CD14-positive monocyte (primary cell): ENCODE data around the gene FNIP2. TPM values are rescaled to one million over a fixed set of nuclear protein-coding genes. Genes with fewer than 3 reads are reported as not detected.

Experiments
- DNase-seq, 3 donors: peaks; one replicate each; pipeline ENCODE4 v3.0.0-alpha.2; 2011 to 2022
- H2AFZ ChIP-seq: 2 replicates; pipeline ENCODE4 v1.6.0; 2012; ENCODE audit warnings: mild to moderate bottlenecking, low read depth, low read length, inconsistent platforms; ENCODE audit not compliant: insufficient read depth, poor library complexity, severe bottlenecking
- H3K27ac ChIP-seq, 2 donors: 1 replicate in 1 of 2; 2 replicates in 1 of 2; pipeline ENCODE4 v1.5.1; 2012 to 2013; ENCODE audit warnings: low read length in 2 of 2, control low read depth in 1 of 2, inconsistent platforms in 1 of 2, low read depth in 1 of 2, mild to moderate bottlenecking in 1 of 2
- H3K27me3 ChIP-seq, 2 donors: one replicate each; pipeline versions ENCODE4 v1.6.0 to v1.6.1; 2011 to 2013; ENCODE audit warnings: low read length in 2 of 2; ENCODE audit not compliant: control insufficient read depth in 2 of 2, insufficient read depth in 2 of 2
- H3K36me3 ChIP-seq, 2 donors: replicated peaks in 1 of 2; 1 replicate in 1 of 2; 2 replicates in 1 of 2; pipeline versions ENCODE4 v1.5.1 to v1.6.1; 2012 to 2013; ENCODE audit warnings: low read length in 2 of 2, control low read depth in 1 of 2, inconsistent platforms in 1 of 2, mild to moderate bottlenecking in 1 of 2; ENCODE audit not compliant: insufficient read depth in 2 of 2, control insufficient read depth in 1 of 2
- H3K4me1 ChIP-seq, 2 donors: 1 replicate in 1 of 2; 2 replicates in 1 of 2; pipeline versions ENCODE4 v1.5.1 to v1.6.1; 2012 to 2013; ENCODE audit warnings: low read length in 2 of 2, control low read depth in 1 of 2, inconsistent platforms in 1 of 2, mild to moderate bottlenecking in 1 of 2, moderate library complexity in 1 of 2; ENCODE audit not compliant: insufficient read depth in 2 of 2, control insufficient read depth in 1 of 2
- H3K4me2 ChIP-seq: replicated peaks from 2 replicates; pipeline ENCODE3; 2012; ENCODE audit warnings: low read length, moderate library complexity, mild to moderate bottlenecking; ENCODE audit not compliant: poor library complexity, severe bottlenecking; ENCODE audit errors: extremely low read depth
- H3K4me3 ChIP-seq, 3 experiments: fragments of 200-600 bp in 1 of 3; sonication (generic) in 1 of 3; replicated peaks in 1 of 3; 1 replicate in 2 of 3; 2 replicates in 1 of 3; pipeline ENCODE4 v1.5.1; 2011 to 2013; ENCODE audit warnings: low read length in 3 of 3, mild to moderate bottlenecking in 3 of 3, control low read depth in 2 of 3, low read depth in 2 of 3, inconsistent platforms in 1 of 3, moderate library complexity in 1 of 3
- H3K79me2 ChIP-seq: 2 replicates; pipeline ENCODE4 v1.6.0; 2012; ENCODE audit warnings: mild to moderate bottlenecking, control low read depth, inconsistent platforms, low read length, moderate library complexity; ENCODE audit not compliant: insufficient read depth
- H3K9ac ChIP-seq: 2 replicates; pipeline ENCODE4 v1.6.0; 2017; ENCODE audit warnings: low read length, mild to moderate bottlenecking; ENCODE audit not compliant: insufficient read depth, poor library complexity, severe bottlenecking
- H3K9me3 ChIP-seq, 2 donors: replicated peaks in 1 of 2; 1 replicate in 1 of 2; 2 replicates in 1 of 2; pipeline versions ENCODE4 v1.5.1 to v1.6.1; 2012 to 2013; ENCODE audit warnings: low read length in 2 of 2, control low read depth in 1 of 2; ENCODE audit not compliant: control insufficient read depth in 1 of 2, insufficient read depth in 1 of 2
- H4K20me1 ChIP-seq: 2 replicates; pipeline ENCODE4 v1.6.0; 2012; ENCODE audit warnings: mild to moderate bottlenecking, low read length, control low read depth, moderate library complexity; ENCODE audit not compliant: insufficient read depth
- H3K27ac Mint-ChIP-seq, 7 donors: one replicate each; pipeline ENCODE4 v1.8.0; 2020; ENCODE audit warnings: mild to moderate bottlenecking in 7 of 7, mixed read lengths in 7 of 7, moderate library complexity in 6 of 7, inconsistent platforms in 2 of 7
- H3K27me3 Mint-ChIP-seq, 3 donors: one replicate each; pipeline ENCODE4 v1.8.0; 2021 to 2022; ENCODE audit warnings: low read depth in 3 of 3, mild to moderate bottlenecking in 3 of 3, mixed read lengths in 3 of 3, moderate library complexity in 3 of 3, inconsistent platforms in 1 of 3
- H3K36me3 Mint-ChIP-seq, 2 donors: one replicate each; pipeline ENCODE4 v1.8.0; 2020; ENCODE audit warnings: mixed read lengths in 2 of 2, inconsistent platforms in 1 of 2, mild to moderate bottlenecking in 1 of 2
- H3K4me1 Mint-ChIP-seq: one replicate; pipeline ENCODE4 v1.8.0; 2020; ENCODE audit warnings: mild to moderate bottlenecking, mixed read lengths
- H3K4me3 Mint-ChIP-seq, 2 donors: one replicate each; pipeline ENCODE4 v1.8.0; 2020; ENCODE audit warnings: mild to moderate bottlenecking in 2 of 2, mixed read lengths in 2 of 2, moderate library complexity in 1 of 2
- H3K9me3 Mint-ChIP-seq, 7 donors: one replicate each; pipeline ENCODE4 v1.8.0; 2020 to 2022; ENCODE audit warnings: mixed read lengths in 7 of 7, mild to moderate bottlenecking in 6 of 7, moderate library complexity in 6 of 7, inconsistent platforms in 2 of 7
- WGBS: methylation state at CpG from one replicate; pipeline ENCODE4 v1.1.5; 2013; ENCODE audit warnings: missing lambda C conversion rate; ENCODE audit not compliant: insufficient coverage; 5-methylcytosine and 5-hydroxymethylcytosine counted together
- intact Hi-C, 2 donors: fragments of 100-400 bp; cut with micrococcal nuclease; formaldehyde crosslinking; loops; one replicate each; pipeline versions ENCODE4 v1.15.0 to v1.15.1; 2023
- polyA plus RNA-seq, 3 donors: library from polyadenylated mRNA; depleted of rRNA in 1 of 3; unstranded in 2 of 3; stranded (reverse) in 1 of 3; fragments of 300-500 nt in 2 of 3; fragments of >200 nt in 1 of 3; fragmentation: Illumina TruSeq in 2 of 3; gene quantifications; 1 replicate in 2 of 3; 2 replicates in 1 of 3; pipeline ENCODE4 v1.2.3, GENCODE V29; 2012 to 2021
- TF ChIP-seq, protein P1 (sequence below): fragments of 200-600 bp; IDR thresholded peaks from one replicate; pipeline ENCODE4 v1.8.0; 2022; ENCODE audit warnings: antibody characterized with exemption, mild to moderate bottlenecking

The FNIP2 gene
- polyA plus RNA-seq, 3 donors, result 3.5 to 7.7 (median 5.7) TPM

DNA sequence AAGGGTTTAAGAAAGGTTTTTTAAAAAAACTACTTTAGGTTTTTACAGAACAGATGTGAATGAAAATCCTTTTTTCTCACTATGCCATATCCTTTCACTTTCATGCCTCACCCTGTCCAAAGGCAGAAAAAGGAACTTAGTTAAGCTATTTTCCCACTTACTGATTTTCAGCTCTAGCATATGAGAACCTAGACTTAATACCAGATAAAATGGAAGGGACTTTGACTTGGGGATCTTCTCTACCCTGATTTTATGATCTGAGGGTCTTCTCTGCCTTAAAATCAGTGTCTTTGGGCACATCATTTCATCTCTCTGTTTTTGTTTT lies 42.4 kb downstream of the FNIP2 start:
- Histone ChIP-seq H3K27me3 (no peaks in the 10 kb centered on the region), H3K27ac (peak overlapping the region; percentile 95 to 98), H3K79me2 (peaks cover 78% of the 10 kb centered on the region), H3K4me2 (peak overlapping the region; percentile 67), H3K4me1 (peaks cover 79 to 86% of the 10 kb centered on the region in 2 donors), H3K4me3 (peak overlapping the region in 2 of 3 experiments; percentile 9 to 53), H3K9me3 (no peaks in the 10 kb centered on the region), H2AFZ (no peak overlapping the region), H3K9ac (peak overlapping the region; percentile 75), H3K36me3 (no peaks in the 10 kb centered on the region), H4K20me1 (no peaks in the 10 kb centered on the region)
- Mint-ChIP-seq H3K36me3 (peaks cover 6 to 12% of the 10 kb centered on the region in 2 donors), H3K4me1 (peaks cover 77% of the 10 kb centered on the region), H3K27me3 (peaks cover 0 to 3% (median 0%) of the 10 kb centered on the region in 3 donors), H3K9me3 (no peaks in the 10 kb centered on the region), H3K4me3 (peak overlapping the region in 1 of 2 donors; percentile 35), H3K27ac (peak overlapping the region; percentile 96 to 99 (median 99))
- DNase-seq, result peak; percentile 52 to 70 (median 63)
- TF ChIP-seq, protein P1, sequence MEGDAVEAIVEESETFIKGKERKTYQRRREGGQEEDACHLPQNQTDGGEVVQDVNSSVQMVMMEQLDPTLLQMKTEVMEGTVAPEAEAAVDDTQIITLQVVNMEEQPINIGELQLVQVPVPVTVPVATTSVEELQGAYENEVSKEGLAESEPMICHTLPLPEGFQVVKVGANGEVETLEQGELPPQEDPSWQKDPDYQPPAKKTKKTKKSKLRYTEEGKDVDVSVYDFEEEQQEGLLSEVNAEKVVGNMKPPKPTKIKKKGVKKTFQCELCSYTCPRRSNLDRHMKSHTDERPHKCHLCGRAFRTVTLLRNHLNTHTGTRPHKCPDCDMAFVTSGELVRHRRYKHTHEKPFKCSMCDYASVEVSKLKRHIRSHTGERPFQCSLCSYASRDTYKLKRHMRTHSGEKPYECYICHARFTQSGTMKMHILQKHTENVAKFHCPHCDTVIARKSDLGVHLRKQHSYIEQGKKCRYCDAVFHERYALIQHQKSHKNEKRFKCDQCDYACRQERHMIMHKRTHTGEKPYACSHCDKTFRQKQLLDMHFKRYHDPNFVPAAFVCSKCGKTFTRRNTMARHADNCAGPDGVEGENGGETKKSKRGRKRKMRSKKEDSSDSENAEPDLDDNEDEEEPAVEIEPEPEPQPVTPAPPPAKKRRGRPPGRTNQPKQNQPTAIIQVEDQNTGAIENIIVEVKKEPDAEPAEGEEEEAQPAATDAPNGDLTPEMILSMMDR, result no peak
- intact Hi-C loops, result loop anchor here (5.0 kb wide), 1 partner anchor 44 kb away; the partner anchor contains the start of gene FNIP2 (in 2 of the 2)

- Mint-ChIP-seq H3K9me3 (peaks cover 0 to 2% (median 0%) of the 10 kb centered on the region in 7 donors), H3K27ac (peak overlapping the region; percentile 96 to 99 (median 99)), H3K4me1 (peaks cover 74% of the 10 kb centered on the region), H3K4me3 (peak overlapping the region in 1 of 2 donors; percentile 75), H3K36me3 (peaks cover 6 to 12% of the 10 kb centered on the region in 2 donors), H3K27me3 (peaks cover 0 to 3% (median 0%) of the 10 kb centered on the region in 3 donors)
- Histone ChIP-seq H3K4me1 (peaks cover 79 to 86% of the 10 kb centered on the region in 2 donors), H3K27ac (peak overlapping the region; percentile 70 to 98), H3K9me3 (no peaks in the 10 kb centered on the region), H3K79me2 (peaks cover 78% of the 10 kb centered on the region), H3K4me2 (peak overlapping the region; percentile 67), H2AFZ (no peak overlapping the region), H3K36me3 (no peaks in the 10 kb centered on the region), H4K20me1 (no peaks in the 10 kb centered on the region), H3K9ac (peak overlapping the region; percentile 75), H3K27me3 (no peaks in the 10 kb centered on the region), H3K4me3 (peak overlapping the region in 2 of 3 experiments; percentile 9 to 53)
- TF ChIP-seq, protein P1, result no peak
- intact Hi-C loops, result loop anchor here (5.0 kb wide), 1 partner anchor 44 kb away; the partner anchor contains the start of gene FNIP2 (in 2 of the 2)
- 4% methylated on average over 4 of the region's 6 CpGs for WGBS
- peak; percentile 83 to 92 (median 91) for DNase-seq
Observed at GRCh38 chr4:158811704-158812103, 42.9 kb downstream of the FNIP2 start.
